HG02763 (cell line): ENCODE results near the gene BLM.
"Not testable (repeated sequence)": the region's sequence is repeated elsewhere in the genome, so short reads cannot be mapped to it uniquely, and the experiment has no call there.

Source experiments
- ATAC-seq: cut with Tn5 transposase; IDR thresholded peaks from one replicate; pipeline ENCODE4 v1.9.1; 2021; ENCODE audit warnings: mild to moderate bottlenecking, moderate library complexity; ENCODE audit not compliant: unreplicated experiment

The BLM gene

DNA sequence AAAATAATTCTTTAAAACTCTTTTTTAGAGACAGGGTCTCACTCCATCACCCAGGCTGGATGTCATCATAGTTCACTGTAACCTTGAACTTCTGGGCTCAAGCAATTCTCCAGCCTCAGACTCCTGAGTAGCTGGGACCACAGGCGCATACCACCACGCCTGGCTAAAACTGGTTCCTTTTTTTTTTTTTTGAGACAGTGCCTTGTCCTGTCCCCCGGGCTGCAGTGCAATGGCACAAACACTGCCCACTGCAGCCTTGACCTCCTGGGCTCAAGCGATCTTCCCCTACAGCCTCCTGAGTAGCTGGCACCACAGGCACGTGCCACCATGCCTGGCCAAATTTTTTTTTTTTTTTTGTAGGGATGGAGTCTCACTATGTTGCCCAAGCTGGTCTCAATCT is 127.5 kb downstream of the BLM start:
- no peak for ATAC-seq

- peak; percentile 66 for ATAC-seq
These were observed 128.2 kb downstream of the BLM start for GRCh38 chr15:90845201-90845949.

- ATAC-seq: not testable (repeated sequence)
These were observed 132.3 kb downstream of the BLM start for GRCh38 chr15:90849424-90849823.

GRCh38 chr15:90851114-90851513 is 134.0 kb downstream of the BLM start:
- ATAC-seq: no peak

- no peak for ATAC-seq
These were observed 134.8 kb downstream of the BLM start for GRCh38 chr15:90851940-90852339.

GRCh38 chr15:90855139-90855538 is 138.0 kb downstream of the BLM start:
- ATAC-seq: no peak

GRCh38 chr15:90857337-90857736 is 140.2 kb downstream of the BLM start:
- no peak for ATAC-seq

- no peak for ATAC-seq
These were observed 140.8 kb downstream of the BLM start for GRCh38 chr15:90857883-90858443.

DNA sequence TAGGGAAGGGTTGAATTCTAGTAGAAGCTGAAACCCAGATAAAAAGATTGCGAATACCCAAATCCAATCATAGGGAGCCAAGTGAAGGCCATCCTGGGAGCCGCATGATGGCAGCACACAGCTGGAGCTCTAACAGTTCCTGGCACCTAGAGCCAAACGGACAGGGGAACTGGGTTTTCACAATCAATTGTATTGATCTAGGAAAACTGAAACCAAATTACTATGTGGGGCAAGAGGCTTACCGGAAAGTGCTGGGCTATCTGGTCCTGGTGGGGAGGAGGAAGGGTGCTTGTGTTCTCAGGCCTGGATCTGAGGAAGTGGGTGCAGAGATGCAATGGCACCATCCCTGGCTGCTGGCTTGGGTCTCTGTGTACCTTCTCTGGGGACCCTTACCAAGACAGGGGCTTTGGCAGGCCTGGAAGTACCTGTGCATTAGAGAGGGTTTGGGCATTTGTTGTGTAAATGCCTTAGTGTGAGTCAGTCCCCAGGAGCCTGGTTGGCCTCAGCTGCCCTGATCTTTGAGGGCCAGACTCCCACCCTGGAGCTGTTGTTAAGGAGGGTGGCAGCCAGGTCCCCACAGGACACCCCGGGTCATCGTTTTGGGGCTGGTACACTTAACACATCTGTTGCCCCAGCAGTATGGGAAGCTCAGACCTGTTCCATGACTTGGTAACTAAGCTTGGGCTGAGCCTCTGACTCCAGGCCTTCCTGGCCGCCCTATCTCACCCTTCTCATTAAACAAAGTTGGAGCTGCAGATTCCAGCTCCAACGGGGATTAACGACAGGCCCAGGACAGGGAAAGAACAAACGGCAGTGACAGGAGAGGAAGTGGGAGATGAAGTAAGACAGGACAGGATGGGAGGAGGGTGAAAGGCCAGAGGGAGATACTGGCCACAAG is 142.3 kb downstream of the BLM start:
- ATAC-seq: no peak

DNA sequence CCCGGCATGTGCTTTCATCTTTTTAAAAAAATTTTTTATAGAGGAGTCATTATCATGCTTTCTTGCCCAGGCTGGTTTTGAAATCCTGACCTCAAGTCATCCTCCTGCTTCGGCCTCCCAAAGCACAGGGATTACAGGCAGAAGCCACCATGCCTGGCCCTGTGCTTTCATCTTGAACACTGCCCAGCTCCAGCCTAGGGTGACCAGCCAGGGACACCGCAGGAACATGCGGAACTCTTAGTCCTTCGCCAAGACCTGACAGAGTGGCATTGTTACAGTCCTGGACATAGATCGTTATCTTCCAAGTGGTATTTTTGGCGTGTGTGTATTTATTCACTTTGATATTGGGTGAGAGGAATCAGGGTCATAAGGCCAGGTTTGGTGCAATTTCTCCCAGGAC is 143.3 kb downstream of the BLM start:
- no peak for ATAC-seq

DNA sequence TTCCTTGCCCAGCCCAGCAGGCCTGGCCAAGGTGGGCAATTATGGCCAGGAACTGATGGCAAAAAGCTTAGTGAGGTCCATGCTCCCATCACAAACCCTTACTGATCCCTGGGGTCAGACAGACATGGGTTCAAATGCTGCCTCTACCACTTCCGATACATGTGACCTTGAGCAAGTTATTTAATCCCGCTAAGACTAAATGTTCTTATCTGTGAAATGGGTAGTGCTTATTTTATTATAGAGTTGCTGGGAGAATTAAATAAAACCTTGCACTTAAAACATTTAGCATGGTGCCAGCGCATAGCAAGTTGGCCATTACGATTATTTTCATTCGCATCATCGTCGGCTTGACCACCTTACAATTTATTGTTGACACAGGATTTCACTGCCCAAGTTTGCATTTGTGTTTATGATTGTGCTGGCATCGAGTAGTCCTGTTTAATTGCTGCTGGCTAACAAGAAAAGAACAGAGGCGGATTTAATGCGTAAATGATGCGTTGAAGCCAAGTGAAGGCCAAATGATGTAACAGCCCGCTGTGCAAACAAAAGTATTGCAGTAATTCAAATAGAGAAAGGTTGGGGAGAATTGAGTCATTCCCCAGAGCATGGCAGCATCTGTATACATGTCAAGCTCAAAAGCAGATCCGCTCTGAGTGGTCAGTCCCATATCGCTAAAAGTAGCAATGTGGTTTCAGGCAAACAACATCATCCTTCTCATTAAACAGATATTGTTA is 144.0 kb downstream of the BLM start:
- ATAC-seq: no peak

GRCh38 chr15:90862487-90862886 is 145.3 kb downstream of the BLM start:
- ATAC-seq: no peak

GRCh38 chr15:90862964-90863778 is 146.0 kb downstream of the BLM start:
- ATAC-seq: no peak

DNA sequence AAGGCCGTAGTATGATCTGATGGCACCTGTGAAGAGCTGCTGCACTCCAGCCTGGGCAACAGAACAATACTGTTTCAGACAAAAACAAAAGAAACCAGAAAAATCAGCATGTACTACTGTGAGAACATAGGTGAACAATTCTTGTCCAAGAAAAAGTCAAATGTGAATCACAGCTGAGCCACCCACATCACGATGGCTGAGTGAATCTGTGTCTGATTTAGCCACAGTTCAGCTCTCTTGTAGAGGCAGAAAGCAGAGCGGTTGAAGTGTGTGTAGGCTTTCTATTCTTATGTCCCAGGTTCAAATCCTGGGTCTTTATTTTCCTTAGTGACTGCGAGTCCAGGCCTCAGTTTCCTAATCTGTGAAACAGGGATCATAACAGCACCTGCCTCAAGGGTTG is 146.8 kb downstream of the BLM start:
- ATAC-seq: no peak

GRCh38 chr15:90864507-90864906 is 147.4 kb downstream of the BLM start:
- no peak for ATAC-seq

- ATAC-seq: no peak
These were observed 148.6 kb downstream of the BLM start for GRCh38 chr15:90865702-90866101.
